H54 (cell line): ENCODE results near the gene FRAS1.
"Not testable (repeated sequence)": the region's sequence is repeated elsewhere in the genome, so short reads cannot be mapped to it uniquely, and the experiment has no call there.

Experiments
- DNase-seq: peaks from one replicate; pipeline ENCODE4 v3.0.0; 2011; ENCODE audit warnings: low spot score, mixed read lengths; ENCODE audit not compliant: insufficient read length
- FAIRE-seq: peaks from 3 replicates; lab custom pipeline; 2011; peaks lifted over from hg19 to GRCh38; lab: Jason Lieb, UNC
- POLR2A ChIP-seq: IDR thresholded peaks from 2 replicates; pipeline ENCODE4 v1.6.1; 2011; ENCODE audit warnings: low read depth, mild to moderate bottlenecking, low read length

Gene FRAS1

GRCh38 chr4:78254893-78255292 is 197.8 kb downstream of the FRAS1 start:
- FAIRE-seq (no peak), DNase-seq (no peak)
- TF ChIP-seq POLR2A: no peak

- DNase-seq: no peak
- FAIRE-seq: no peak
- no peak for TF ChIP-seq POLR2A
Measured at GRCh38 chr4:78265006-78265405, 207.9 kb downstream of the FRAS1 start.

GRCh38 chr4:78267790-78268189 is 210.7 kb downstream of the FRAS1 start:
- DNase-seq (no peak), FAIRE-seq (no peak)
- no peak for TF ChIP-seq POLR2A

GRCh38 chr4:78268597-78268996 is 211.5 kb downstream of the FRAS1 start:
- DNase-seq: no peak
- no peak for FAIRE-seq
- no peak for TF ChIP-seq POLR2A

- not testable (repeated sequence) for FAIRE-seq, DNase-seq
Measured at GRCh38 chr4:78275450-78275849, 218.3 kb downstream of the FRAS1 start.

GRCh38 chr4:78286281-78286680 is 229.2 kb downstream of the FRAS1 start:
- DNase-seq (no peak), FAIRE-seq (no peak)
- TF ChIP-seq POLR2A: no peak

- DNase-seq (no peak), FAIRE-seq (no peak)
- no peak for TF ChIP-seq POLR2A
Measured at GRCh38 chr4:78288327-78288726, 231.2 kb downstream of the FRAS1 start.

- DNase-seq: no peak
- no peak for FAIRE-seq
- TF ChIP-seq POLR2A: no peak
Measured at GRCh38 chr4:78291277-78291676, 234.2 kb downstream of the FRAS1 start.

GRCh38 chr4:78292341-78292740 is 235.2 kb downstream of the FRAS1 start:
- DNase-seq: no peak
- no peak for FAIRE-seq
- no peak for TF ChIP-seq POLR2A

- DNase-seq (no peak), FAIRE-seq (no peak)
- TF ChIP-seq POLR2A: no peak
Measured at GRCh38 chr4:78292856-78293255, 235.7 kb downstream of the FRAS1 start.

- FAIRE-seq (no peak), DNase-seq (no peak)
- no peak for TF ChIP-seq POLR2A
Measured at GRCh38 chr4:78293348-78293747, 236.2 kb downstream of the FRAS1 start.

- DNase-seq (no peak), FAIRE-seq (no peak)
- TF ChIP-seq POLR2A: no peak
Measured at GRCh38 chr4:78293821-78294301, 236.7 kb downstream of the FRAS1 start.

GRCh38 chr4:78296261-78296660 is 239.1 kb downstream of the FRAS1 start:
- FAIRE-seq (no peak), DNase-seq (no peak)
- TF ChIP-seq POLR2A: no peak

- FAIRE-seq: no peak
- DNase-seq: no peak
Measured at GRCh38 chr4:78297116-78297800, 240.1 kb downstream of the FRAS1 start.

GRCh38 chr4:78298618-78299017 is 241.5 kb downstream of the FRAS1 start:
- FAIRE-seq (no peak), DNase-seq (no peak)
- TF ChIP-seq POLR2A: no peak

More at GRCh38 chr4:78297116-78297800, 240.1 kb downstream of the FRAS1 start:
- TF ChIP-seq POLR2A: no peak
